Endothelial cell of umbilical vein (primary cell): Measurements from ENCODE around the gene PGAP3. TPM values are rescaled to one million over a fixed set of nuclear protein-coding genes. Genes with fewer than 3 reads are reported as not detected.

ENCODE experiments used
- BruUV-seq: library from RNA; stranded (reverse); fragments of 400-500 nt; replicated peaks from 2 replicates; lab custom pipeline; 2021; lab: Mats Ljungman, UMichigan
- CTCF ChIA-PET: fragments of 300-600, 350-600 bp; sonication (Branson Sonifier 250); formaldehyde crosslinking; loops from one replicate; lab custom pipeline; 2021; ENCODE audit warnings: antibody characterized with exemption, inconsistent platforms; lab: Charles Lee
- POLR2A ChIA-PET: fragments of 300-600, 350-600 bp; sonication (Branson Sonifier 250); formaldehyde crosslinking; loops from one replicate; lab custom pipeline; 2021; ENCODE audit warnings: antibody characterized with exemption, inconsistent platforms; lab: Charles Lee
- DNase-seq: peaks from one replicate; pipeline ENCODE4 v3.0.0-alpha.2; 2011; ENCODE audit warnings: low read depth, low spot score
- FAIRE-seq: peaks from 2 replicates; lab custom pipeline; 2011; peaks lifted over from hg19 to GRCh38; lab: Jason Lieb, UNC
- H2AFZ ChIP-seq: 2 replicates; pipeline ENCODE4 v1.6.0; 2012; ENCODE audit warnings: low read depth, low read length, control low read depth, inconsistent platforms
- H3K27ac ChIP-seq: 2 replicates; pipeline ENCODE4 v1.5.1; 2011; ENCODE audit warnings: low read depth, mild to moderate bottlenecking, control low read depth, low read length, moderate library complexity; ENCODE audit not compliant: insufficient read depth
- H3K27me3 ChIP-seq, 2 experiments: 2 replicates each; pipeline versions ENCODE4 v1.6.0 to v1.6.1; 2011; ENCODE audit warnings: low read length in 2 of 2, mixed read lengths in 1 of 2; ENCODE audit not compliant: control insufficient read depth in 2 of 2, insufficient read depth in 2 of 2
- H3K36me3 ChIP-seq, 2 experiments: 2 replicates in 1 of 2; 3 replicates in 1 of 2; pipeline ENCODE4 v1.5.1; 2011; ENCODE audit warnings: low read length in 2 of 2, mild to moderate bottlenecking in 1 of 2, moderate library complexity in 1 of 2; ENCODE audit not compliant: control insufficient read depth in 2 of 2, insufficient read depth in 2 of 2; ENCODE audit errors: extremely low read depth in 1 of 2
- H3K4me1 ChIP-seq: 3 replicates; pipeline ENCODE4 v1.5.1; 2011; ENCODE audit warnings: mild to moderate bottlenecking, low read length; ENCODE audit not compliant: control insufficient read depth, insufficient read depth; ENCODE audit errors: extremely low read depth
- H3K4me2 ChIP-seq: 2 replicates; pipeline ENCODE4 v1.6.1; 2011; ENCODE audit warnings: low read length, control low read depth, mixed read lengths; ENCODE audit not compliant: insufficient read depth
- H3K4me3 ChIP-seq, 3 experiments: fragments of 200-600 bp in 1 of 3; sonication (generic), shearing (Covaris generic) in 1 of 3; replicated peaks in 1 of 3; 2 replicates each; pipeline ENCODE4 v1.5.1; 2011 to 2016; ENCODE audit warnings: control low read depth in 3 of 3, low read length in 3 of 3, mild to moderate bottlenecking in 2 of 3, inconsistent platforms in 1 of 3, low read depth in 1 of 3, moderate library complexity in 1 of 3; ENCODE audit not compliant: insufficient read depth in 1 of 3
- H3K79me2 ChIP-seq: 2 replicates; pipeline ENCODE4 v1.6.0; 2012; ENCODE audit warnings: low read length, inconsistent platforms; ENCODE audit not compliant: control insufficient read depth, insufficient read depth
- H3K9ac ChIP-seq: replicated peaks from 2 replicates; pipeline ENCODE3; 2011; ENCODE audit warnings: low read length, control low read depth; ENCODE audit not compliant: insufficient read depth; ENCODE audit errors: extremely low read depth
- H3K9me1 ChIP-seq: replicated peaks from 3 replicates; pipeline ENCODE4 v1.6.0; 2011; ENCODE audit warnings: mild to moderate bottlenecking, low read length; ENCODE audit not compliant: control insufficient read depth, insufficient read depth; ENCODE audit errors: extremely low read depth
- H3K9me3 ChIP-seq: replicated peaks from 2 replicates; pipeline ENCODE4 v1.5.1; 2012; ENCODE audit warnings: low read length, inconsistent platforms; ENCODE audit not compliant: control insufficient read depth, insufficient read depth
- H4K20me1 ChIP-seq: replicated peaks from 2 replicates; pipeline ENCODE3; 2011; ENCODE audit warnings: mild to moderate bottlenecking, low read length; ENCODE audit not compliant: control insufficient read depth, insufficient read depth; ENCODE audit errors: extremely low read depth
- CTCF ChIP-seq, 2 donors: IDR thresholded peaks; 1 replicate in 1 of 2; 2 replicates in 1 of 2; pipeline ENCODE4 v1.5.1; 2011; ENCODE audit warnings: low read length in 2 of 2, mild to moderate bottlenecking in 2 of 2, moderate library complexity in 2 of 2, control low read depth in 1 of 2, inconsistent platforms in 1 of 2, low read depth in 1 of 2; ENCODE audit not compliant: insufficient read depth in 1 of 2; ENCODE audit errors: extremely low read depth in 1 of 2
- EZH2 ChIP-seq: IDR thresholded peaks from 2 replicates; pipeline ENCODE4 v1.6.1; 2012; ENCODE audit warnings: borderline replicate concordance, low read depth, mild to moderate bottlenecking, moderate library complexity, low read length, inconsistent platforms; ENCODE audit not compliant: severe bottlenecking
- FOS ChIP-seq: IDR thresholded peaks from 2 replicates; pipeline ENCODE4 v1.6.1; 2011; ENCODE audit warnings: mild to moderate bottlenecking, low read length, moderate library complexity, borderline replicate concordance; ENCODE audit not compliant: insufficient read depth
- GATA2 ChIP-seq: IDR thresholded peaks from 2 replicates; pipeline ENCODE4 v1.7.0; 2011; ENCODE audit warnings: low read depth, mild to moderate bottlenecking, moderate library complexity, mixed read lengths, low read length; ENCODE audit not compliant: insufficient read length, insufficient read depth
- JUN ChIP-seq: IDR thresholded peaks from 2 replicates; pipeline ENCODE4 v1.6.1; 2011; ENCODE audit warnings: borderline replicate concordance, low read depth; ENCODE audit not compliant: insufficient read length, insufficient read depth
- MAX ChIP-seq: IDR thresholded peaks from 2 replicates; pipeline ENCODE4 v1.6.1; 2011; ENCODE audit not compliant: insufficient read depth, insufficient read length
- MYC ChIP-seq: IDR thresholded peaks from one replicate; pipeline ENCODE4 v1.6.1; 2011; ENCODE audit warnings: mild to moderate bottlenecking, low read depth, low read length
- POLR2A ChIP-seq: IDR thresholded peaks from 2 replicates; pipeline ENCODE4 v1.6.1; 2012; ENCODE audit warnings: low read depth, mild to moderate bottlenecking, control low read depth, low read length
- POLR2AphosphoS5 ChIP-seq: IDR thresholded peaks from 2 replicates; pipeline ENCODE4 v1.6.1; 2012; ENCODE audit warnings: low read depth, mild to moderate bottlenecking, control low read depth, low read length, moderate library complexity; ENCODE audit not compliant: insufficient read depth
- dilution Hi-C: fragments of 300-500 bp; cut with MboI; formaldehyde crosslinking; loops from one replicate; pipeline ENCODE4 v1.15.0; 2019; ENCODE audit warnings: low sequenced_read_pairs; ENCODE audit not compliant: extremely low pct_ligation_motif_present
- intact Hi-C: fragments of 100-400 bp; cut with micrococcal nuclease; formaldehyde crosslinking; loops from one replicate; pipeline ENCODE4 v1.10.0; 2022
- polyA plus RNA-seq, 4 experiments: library from polyadenylated mRNA; depleted of rRNA in 3 of 4; stranded (reverse) in 3 of 4; unstranded in 1 of 4; fragments of >200 nt; gene quantifications; 2 replicates each; pipeline versions ENCODE4 v1.2.1 to v1.2.3, GENCODE V29; 2011 to 2012; ENCODE audit warnings: missing spikeins in 1 of 4
- total RNA-seq: library from RNA; stranded (reverse); gene quantifications from 2 replicates; pipeline ENCODE4 v1.2.3, GENCODE V29; 2021

Gene PGAP3
- total and polyA plus RNA-seq, 2 donors (not counting 3 experiments of a cell fraction or from before 2014, with no cell fraction given): 6.4 to 14.9 TPM

GRCh38 chr17:39729280-39729851 is 41.5 kb upstream of the PGAP3 start:
- Histone ChIP-seq H3K27me3 (no peaks in the 10 kb centered on the region), H2AFZ (no peak overlapping the region), H3K9ac (peak overlapping the region; percentile 84), H3K4me2 (peak overlapping the region; percentile 66), H4K20me1 (no peaks in the 10 kb centered on the region), H3K9me3 (no peaks in the 10 kb centered on the region), H3K79me2 (no peaks in the 10 kb centered on the region), H3K4me1 (peaks cover 17% of the 10 kb centered on the region), H3K9me1 (no peaks in the 10 kb centered on the region), H3K4me3 (peak overlapping the region; percentile 40 to 87 (median 59)), H3K27ac (no peak overlapping the region), H3K36me3 (peaks cover 2% of the 10 kb centered on the region in 2 experiments)
- intact Hi-C loops (no loop called here), dilution Hi-C loops (no loop called here)
- no peak for TF ChIP-seq MAX
- TF ChIP-seq GATA2: no peak
- TF ChIP-seq FOS: no peak
- no peak for TF ChIP-seq POLR2A
- TF ChIP-seq MYC: no peak
- no peak for TF ChIP-seq EZH2
- no peak for TF ChIP-seq JUN
- TF ChIP-seq POLR2AphosphoS5: no peak
- no peak for TF ChIP-seq CTCF (IDR thresholded peaks at IDR 0.05; ENCODE audit: extremely low read depth in 1 of 2, insufficient read depth in 1 of 2, low read depth in 1 of 2, low read length in 2 of 2)
- FAIRE-seq (no peak), DNase-seq (no peak)
- POLR2A ChIA-PET: interaction anchor here (0.7 kb wide), 1 partner anchor 62 kb away, joined by 5 read pairs; no protein-coding TSS in a partner anchor
- BruUV-seq: no TSS peak
- CTCF ChIA-PET: interaction anchor here (0.6 to 3.8 kb wide), 19 partner anchors 10 to 276 kb away, joined by 3 to 33 read pairs (median 6); partner anchors contain the start of genes ERBB2 and PGAP3
